ENCODE results near the gene FILIP1. TPM values are rescaled to one million over a fixed set of nuclear protein-coding genes. Genes with fewer than 3 reads are reported as not detected.
A peak's percentile ranks its signal among the peaks of the same experiment; 100 is the strongest.

FILIP1 gene
- total and polyA plus RNA-seq, 2 of the 8 experiments (the other 6 are each of a cell fraction or from before 2014, with no cell fraction given) = 2.4 to 5.7 TPM

DNA sequence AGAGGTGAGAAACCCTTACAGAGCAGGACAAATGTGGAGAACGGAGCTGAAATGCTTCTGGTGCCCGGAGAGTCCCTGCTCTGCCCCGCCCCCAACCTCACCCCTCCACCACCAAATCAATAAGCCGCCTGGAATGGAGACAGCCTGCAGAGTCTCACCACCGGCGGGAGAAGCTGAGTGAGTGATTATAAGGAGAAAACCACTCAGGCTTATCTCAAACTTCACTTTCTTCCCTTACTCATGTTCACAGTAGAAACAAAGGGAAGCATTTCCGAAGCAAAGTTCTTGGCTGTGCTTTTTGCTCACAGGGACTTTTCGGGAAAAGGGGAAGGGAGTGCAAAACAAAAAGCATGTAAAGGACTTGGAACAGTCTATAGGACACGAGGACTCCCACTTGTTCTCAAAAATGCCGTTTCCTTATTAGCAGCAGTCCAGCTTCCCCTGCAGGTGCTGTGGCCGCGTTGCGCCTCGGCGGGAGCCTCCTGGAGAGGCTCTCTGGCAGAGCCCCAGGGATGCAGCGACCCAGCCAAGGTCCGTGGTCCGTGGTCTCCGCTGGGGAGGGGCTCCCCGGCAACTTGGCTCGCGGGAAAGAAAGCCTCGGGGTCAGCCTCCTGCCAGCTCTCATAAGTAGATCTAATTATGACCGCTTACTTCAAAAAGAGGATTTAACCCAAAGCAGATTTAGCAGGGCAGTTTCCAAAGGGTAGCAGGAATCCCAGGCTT lies 144.2 kb downstream of the FILIP1 start (continued):
- TF ChIP-seq RAD21 (IDR thresholded peaks at IDR 0.05 in 1 of 2, conservative IDR thresholded peaks at IDR 0.05 in 1 of 2; ENCODE audit: low read depth in 2 of 2, low read length in 2 of 2) (peak; percentile 18 to 42; a peak in 3 of 4 replicates), BRCA1 (IDR thresholded peaks at IDR 0.05; ENCODE audit: low read depth, low read length) (no peak), RXRA (IDR thresholded peaks at IDR 0.05; ENCODE audit: insufficient read depth, low read depth, low read length) (no peak), EGR1 (IDR thresholded peaks at IDR 0.05; ENCODE audit: borderline replicate concordance, low read depth, low read length) (no peak), SIX5 (IDR thresholded peaks at IDR 0.05; ENCODE audit: low read depth, low read length) (no peak), BACH1 (IDR thresholded peaks at IDR 0.05; ENCODE audit: low read length) (0 out of 2 replicates have a peak, but pooled peaks have one; percentile 26), HDAC2 (IDR thresholded peaks at IDR 0.05; ENCODE audit: borderline replicate concordance in 1 of 2, low read depth in 2 of 2, low read length in 2 of 2) (peak; percentile 1 to 64; a peak in 1 of 4 replicates), RNF2 (IDR thresholded peaks at IDR 0.05; ENCODE audit: borderline replicate concordance, low read depth, low read length, missing control alignments, poor library complexity, severe bottlenecking) (no peak), KDM5A (IDR thresholded peaks at IDR 0.05; ENCODE audit: low read length) (no peak), SP2 (IDR thresholded peaks at IDR 0.05; ENCODE audit: low read length) (no peak), CTBP2 (IDR thresholded peaks at IDR 0.05; ENCODE audit: borderline replicate concordance, insufficient read depth, insufficient read length, low read length) (peak; percentile 27), GTF2F1 (IDR thresholded peaks at IDR 0.05; ENCODE audit: borderline replicate concordance, low read depth, low read length) (no peak), CBX8 (IDR thresholded peaks at IDR 0.05; ENCODE audit: borderline replicate concordance, low read depth, low read length) (no peak)

Data from H1 (cell line).